ENCODE data around the gene CDA. TPM values are rescaled to one million over a fixed set of nuclear protein-coding genes. Genes with fewer than 3 reads are reported as not detected.

CDA gene
- total RNA-seq, 2 experiments from 2014 or later = not detected

DNA sequence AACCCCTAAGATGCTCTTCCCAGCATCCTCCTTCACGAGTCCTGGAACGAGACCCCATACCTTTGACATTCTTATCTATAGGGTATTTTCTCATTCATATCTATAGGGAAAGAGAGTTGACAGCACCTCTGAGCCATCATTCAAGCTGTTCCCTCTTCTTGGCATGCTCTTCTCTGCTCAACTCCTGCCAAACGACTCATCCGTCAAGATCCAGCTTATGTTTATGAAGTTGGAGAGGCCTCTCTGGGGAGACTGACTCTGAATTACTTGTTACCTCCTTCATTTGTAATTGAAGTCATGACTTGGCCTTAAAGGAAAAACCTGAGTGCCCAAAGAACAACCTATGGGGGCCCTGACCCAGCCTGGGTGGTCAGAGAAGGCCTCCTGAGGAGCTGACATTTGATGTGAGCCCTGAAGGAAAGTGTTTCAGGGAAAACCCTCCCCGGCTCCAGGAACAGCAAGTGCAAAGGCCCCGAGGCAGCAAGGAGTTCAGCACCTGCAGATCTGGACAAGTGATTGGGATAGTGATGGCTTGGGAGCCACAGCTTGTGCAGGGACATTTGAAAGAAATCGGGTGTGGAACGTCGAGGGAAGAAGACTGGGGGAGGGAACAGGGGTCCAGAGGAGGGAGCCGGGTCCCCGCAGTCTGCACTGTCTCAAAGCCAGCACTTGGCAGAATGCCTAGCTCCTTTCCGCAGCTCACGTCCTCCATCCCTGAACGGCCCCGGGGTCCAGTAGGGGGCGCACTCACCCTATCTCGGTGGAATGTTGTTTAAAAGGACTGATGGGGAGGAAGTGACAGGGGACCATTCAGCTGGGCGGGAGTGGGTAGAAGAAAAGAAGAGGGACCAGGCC, 14.0 kb upstream of the CDA start:
- H3K4me1 Mint-ChIP-seq = peaks cover 5% of the 10 kb centered on the region
- no peak overlapping the region for H3K4me3 Mint-ChIP-seq
- H3K9me3 Mint-ChIP-seq = peaks cover 5% of the 10 kb centered on the region
- no peak overlapping the region for H3K27ac Mint-ChIP-seq
- DNase-seq = peak; percentile 68
- H3K27me3 Mint-ChIP-seq = peaks cover 31% of the 10 kb centered on the region
- no peaks in the 10 kb centered on the region for H3K36me3 Mint-ChIP-seq

DNA sequence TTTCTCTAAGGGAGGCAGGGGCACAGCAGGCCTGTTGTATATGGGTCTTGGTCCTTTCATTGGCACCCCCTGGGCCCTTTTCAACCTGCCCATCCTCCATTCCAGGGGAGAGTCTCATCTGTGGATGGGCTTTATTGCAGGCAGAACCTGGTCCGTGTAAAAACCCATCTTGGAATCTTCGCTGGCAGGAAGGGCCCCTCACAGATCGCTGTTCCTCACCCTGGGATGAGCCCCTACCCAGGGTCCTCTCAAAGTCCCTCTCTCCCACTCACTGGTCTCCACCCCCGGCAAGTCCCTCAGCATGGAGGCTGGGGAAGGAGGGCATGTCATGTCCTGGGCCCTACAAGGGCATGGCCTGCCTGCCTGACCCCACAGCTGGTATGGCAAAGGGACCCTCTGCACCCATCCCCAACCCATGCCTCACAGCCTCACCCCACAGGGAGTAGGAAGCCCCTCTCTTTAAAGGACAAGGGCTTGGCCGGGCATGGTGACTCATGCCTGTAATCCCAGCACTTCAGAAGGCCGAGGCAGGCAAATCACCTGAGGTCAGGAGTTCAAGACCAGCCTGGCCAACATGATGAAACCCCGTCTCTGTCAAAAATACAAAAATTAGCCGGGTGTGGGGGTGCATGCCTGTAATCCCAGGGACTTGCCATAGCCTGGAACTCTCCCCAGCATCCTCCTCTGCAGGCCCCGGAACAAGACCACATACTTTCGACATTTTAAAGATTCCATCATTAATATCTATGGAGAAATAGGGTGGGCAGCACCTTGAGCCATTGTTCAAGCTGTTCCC, 13.2 kb upstream of the CDA start:
- Mint-ChIP-seq H3K4me3 (no peak overlapping the region), H3K27ac (no peak overlapping the region), H3K4me1 (peaks cover 5% of the 10 kb centered on the region), H3K36me3 (no peaks in the 10 kb centered on the region), H3K9me3 (peaks cover 5% of the 10 kb centered on the region), H3K27me3 (peaks cover 31% of the 10 kb centered on the region)
- DNase-seq = no peak

DNA sequence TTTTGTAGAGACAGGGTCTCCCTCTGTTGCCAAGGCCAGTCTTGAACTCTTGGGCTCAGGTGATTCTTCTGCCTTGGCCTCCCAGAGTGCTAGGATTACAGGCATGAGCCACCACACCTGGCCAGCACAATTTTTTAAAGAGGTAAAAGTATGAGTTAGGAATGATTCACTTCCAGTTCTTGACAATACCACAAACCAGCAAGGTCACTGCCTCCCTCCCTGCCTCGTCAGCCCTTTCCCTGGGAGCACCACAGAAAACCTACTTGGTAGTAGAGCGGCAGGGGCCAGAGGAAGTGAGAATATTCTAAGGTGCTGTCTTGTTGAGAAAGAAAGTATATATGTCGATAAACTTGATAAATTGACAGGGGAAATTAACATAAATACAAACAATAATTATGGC, 10.8 kb upstream of the CDA start:
- H3K9me3 Mint-ChIP-seq = no peaks in the 10 kb centered on the region
- H3K27me3 Mint-ChIP-seq = peaks cover 22% of the 10 kb centered on the region
- no peaks in the 10 kb centered on the region for H3K36me3 Mint-ChIP-seq
- H3K27ac Mint-ChIP-seq = no peak overlapping the region
- no peak overlapping the region for H3K4me3 Mint-ChIP-seq
- no peak for DNase-seq
- peaks cover 5% of the 10 kb centered on the region for H3K4me1 Mint-ChIP-seq

DNA sequence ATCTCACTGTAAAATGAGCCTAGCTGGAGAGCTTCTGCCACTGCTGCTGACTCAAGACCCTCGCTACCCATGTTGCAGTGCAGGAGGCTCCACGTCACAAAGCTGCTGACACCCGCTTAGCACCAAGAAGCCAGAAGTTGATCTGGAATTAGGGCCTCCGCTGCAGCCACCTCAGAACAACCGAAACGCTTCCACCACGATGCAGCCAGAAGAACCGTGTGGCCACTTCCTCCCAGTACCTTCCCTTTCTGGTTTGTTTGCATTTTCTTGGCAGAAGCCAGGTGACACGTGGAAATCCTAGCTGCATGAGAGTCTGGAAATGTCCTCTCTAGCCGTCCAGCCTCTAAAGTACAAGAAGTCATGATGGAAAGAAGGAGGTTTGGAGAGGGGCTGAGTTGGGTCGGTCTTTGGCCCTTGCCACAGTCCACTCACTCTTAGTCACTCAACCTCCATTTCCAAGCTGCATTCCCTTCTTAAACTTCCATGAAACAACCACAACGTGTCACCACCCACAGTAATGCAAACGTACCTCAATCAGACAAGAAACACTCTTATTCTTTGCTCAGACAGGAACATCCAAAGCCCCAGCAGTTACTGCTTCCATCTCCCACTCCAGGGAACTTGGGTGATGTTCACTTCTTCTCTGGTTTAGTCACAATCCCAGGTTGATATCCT, 10.0 kb upstream of the CDA start:
- H3K4me3 Mint-ChIP-seq = no peak overlapping the region
- DNase-seq = no peak
- H3K27me3 Mint-ChIP-seq = peaks cover 16% of the 10 kb centered on the region
- no peaks in the 10 kb centered on the region for H3K36me3 Mint-ChIP-seq
- H3K9me3 Mint-ChIP-seq = no peaks in the 10 kb centered on the region
- no peak overlapping the region for H3K27ac Mint-ChIP-seq
- H3K4me1 Mint-ChIP-seq = peaks cover 5% of the 10 kb centered on the region

DNA sequence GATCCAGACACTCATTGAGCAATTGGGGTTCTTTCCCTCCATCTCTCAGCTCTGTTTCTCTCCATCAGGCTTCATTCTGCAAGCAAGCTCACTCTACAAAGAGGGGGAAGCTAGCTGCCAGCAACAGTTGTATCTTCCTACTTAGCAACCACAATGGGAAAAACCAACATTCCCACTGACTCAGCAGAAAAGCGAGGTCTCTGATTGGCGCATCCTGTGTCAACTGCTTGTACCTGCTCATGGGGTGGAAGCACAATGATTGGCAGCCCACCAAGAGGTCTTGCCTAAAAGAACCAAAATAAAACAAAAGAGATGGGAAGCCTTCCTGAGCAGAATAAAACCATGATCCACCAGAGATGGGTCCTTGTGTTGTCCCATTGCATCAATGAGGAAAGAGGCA, 4.0 kb upstream of the CDA start:
- H3K4me3 Mint-ChIP-seq = no peak overlapping the region
- H3K27ac Mint-ChIP-seq = no peak overlapping the region
- no peak for DNase-seq
- peaks cover 5% of the 10 kb centered on the region for H3K4me1 Mint-ChIP-seq
- H3K27me3 Mint-ChIP-seq = peaks cover 40% of the 10 kb centered on the region
- no peaks in the 10 kb centered on the region for H3K36me3 Mint-ChIP-seq
- H3K9me3 Mint-ChIP-seq = no peaks in the 10 kb centered on the region

DNA sequence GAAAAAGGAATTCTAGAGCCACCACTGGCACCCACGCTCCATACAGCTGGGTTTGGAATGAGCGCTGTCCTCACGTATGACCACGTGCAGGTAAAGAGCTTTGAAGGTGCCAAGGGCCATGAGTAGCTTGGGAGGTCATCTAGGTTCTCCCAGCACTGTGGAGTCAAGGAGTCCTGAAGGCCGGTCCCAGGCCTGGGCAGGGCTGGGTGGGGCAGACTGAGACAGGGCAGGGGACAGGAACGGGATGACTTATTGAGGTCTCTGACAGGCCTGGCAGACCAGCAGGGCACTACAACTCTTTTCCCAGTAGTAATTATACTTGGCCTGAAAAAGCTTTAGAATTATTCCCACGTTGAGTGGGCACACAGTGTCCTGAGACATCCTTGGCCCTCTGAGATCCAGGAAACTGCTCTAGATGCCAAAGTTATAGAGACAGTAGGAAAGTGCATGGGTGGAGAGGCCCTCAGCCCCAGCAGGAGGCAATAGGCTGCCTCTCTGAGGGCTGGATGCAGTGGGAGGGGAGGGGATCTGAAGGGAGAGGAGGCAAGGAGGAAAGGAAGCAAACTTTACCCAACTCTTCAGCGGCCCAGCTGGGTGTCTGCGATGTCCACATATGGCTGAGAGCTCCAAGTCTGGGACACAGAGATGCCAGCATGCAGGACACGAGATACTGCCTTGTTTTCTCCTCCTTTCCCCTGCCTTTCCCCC, 1.8 kb upstream of the CDA start:
- Mint-ChIP-seq H3K4me3 (no peak overlapping the region), H3K36me3 (no peaks in the 10 kb centered on the region), H3K27me3 (peaks cover 62% of the 10 kb centered on the region), H3K27ac (no peak overlapping the region), H3K4me1 (peaks cover 5% of the 10 kb centered on the region), H3K9me3 (no peaks in the 10 kb centered on the region)
- DNase-seq = no peak

DNA sequence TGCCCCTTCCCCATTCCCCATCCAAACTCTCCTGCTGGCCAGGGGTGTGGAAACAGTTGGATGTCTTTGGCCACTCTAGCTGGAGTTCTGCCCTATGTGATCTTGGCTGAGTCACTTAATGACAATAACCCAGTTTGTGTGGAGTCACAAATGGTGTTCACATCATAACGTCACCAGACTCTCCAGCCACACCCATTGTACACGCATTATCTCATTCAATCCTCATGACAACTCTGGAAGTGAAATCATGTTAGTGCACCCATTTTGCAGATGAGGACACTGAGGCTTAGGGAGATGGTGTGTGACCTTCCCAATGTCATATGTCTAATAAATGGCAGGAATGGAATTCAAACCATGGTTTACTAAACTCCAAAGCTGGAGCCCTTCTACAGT, 1.2 kb upstream of the CDA start:
- Mint-ChIP-seq H3K27me3 (peaks cover 68% of the 10 kb centered on the region), H3K27ac (no peak overlapping the region), H3K9me3 (no peaks in the 10 kb centered on the region), H3K36me3 (no peaks in the 10 kb centered on the region), H3K4me1 (peaks cover 5% of the 10 kb centered on the region), H3K4me3 (no peak overlapping the region)
- DNase-seq = no peak

DNA sequence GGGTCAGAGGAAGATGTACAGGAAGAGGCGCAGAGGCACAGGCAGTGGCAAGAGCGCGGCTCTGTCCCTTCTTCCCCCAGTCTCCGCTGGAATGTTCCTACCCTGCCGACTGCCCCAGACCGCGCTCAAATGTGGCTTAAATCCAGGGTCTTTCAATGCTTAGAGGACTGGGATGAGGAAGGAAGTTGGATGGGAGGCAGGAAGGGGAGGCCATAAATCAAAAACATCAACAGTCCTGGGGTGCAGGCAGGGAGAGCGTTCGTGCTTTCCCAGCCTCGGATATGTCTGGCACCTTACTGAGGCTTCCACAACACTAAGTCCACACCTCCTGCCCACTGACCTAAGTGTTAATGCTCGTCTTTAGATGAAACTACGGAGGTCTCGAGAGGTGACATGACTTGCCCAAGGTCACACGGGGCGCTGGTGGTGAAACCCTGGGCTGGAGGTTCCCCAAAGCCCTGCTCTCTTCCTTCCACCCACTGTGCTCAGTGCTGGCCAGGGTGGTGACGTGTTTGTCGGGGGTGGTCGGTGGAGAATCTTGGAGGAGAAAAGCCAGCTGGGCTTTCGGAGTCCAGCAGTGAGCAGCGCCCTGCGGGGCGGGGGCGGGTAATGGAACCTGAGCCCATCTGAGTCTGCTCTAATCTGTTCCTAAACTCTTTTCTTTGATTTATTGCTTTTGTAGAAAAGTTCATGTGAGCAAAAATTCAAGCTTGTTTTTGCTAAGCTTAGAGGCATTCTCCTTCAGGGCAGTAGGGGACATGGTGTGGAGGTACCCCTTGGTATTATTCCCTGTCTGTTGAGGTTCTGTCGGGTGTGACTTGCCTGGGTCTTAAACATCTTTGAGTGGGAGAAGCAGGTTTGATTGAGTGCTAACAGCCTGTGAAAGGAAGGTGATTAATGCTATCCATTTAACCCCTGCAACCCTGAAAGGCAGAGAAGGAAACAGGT, 708 bp downstream of the CDA start:
- Mint-ChIP-seq H3K9me3 (no peaks in the 10 kb centered on the region), H3K27me3 (peaks cover 64% of the 10 kb centered on the region), H3K4me3 (no peak overlapping the region), H3K4me1 (peaks cover 5% of the 10 kb centered on the region), H3K27ac (no peak overlapping the region), H3K36me3 (no peaks in the 10 kb centered on the region)
- no peak for DNase-seq

DNA sequence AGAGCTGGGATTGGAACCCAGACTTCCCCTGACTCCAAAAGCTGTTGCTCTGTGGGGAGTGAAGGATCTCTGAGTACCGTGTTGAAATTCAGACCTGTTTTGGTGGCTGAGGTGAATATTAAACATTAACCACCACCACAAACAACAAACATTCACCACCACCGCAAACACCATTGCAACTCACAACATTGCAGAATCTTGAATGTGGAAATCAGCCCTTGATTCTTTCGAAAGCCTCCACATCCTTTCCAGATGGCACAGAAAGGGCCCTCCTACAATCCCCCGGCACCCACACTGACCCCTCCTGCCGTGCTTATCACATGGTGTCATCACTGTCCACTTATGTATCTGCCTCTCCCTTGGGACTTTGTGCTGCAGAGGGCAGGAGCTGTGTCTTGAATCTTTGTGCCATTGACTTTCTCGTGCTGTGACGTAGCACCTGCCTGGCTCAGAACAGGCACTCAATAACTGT, 1.4 kb downstream of the CDA start:
- no peak overlapping the region for H3K4me3 Mint-ChIP-seq
- H3K27me3 Mint-ChIP-seq = peaks cover 58% of the 10 kb centered on the region
- no peak for DNase-seq
- no peaks in the 10 kb centered on the region for H3K36me3 Mint-ChIP-seq
- peaks cover 5% of the 10 kb centered on the region for H3K4me1 Mint-ChIP-seq
- H3K9me3 Mint-ChIP-seq = no peaks in the 10 kb centered on the region
- H3K27ac Mint-ChIP-seq = no peak overlapping the region

DNA sequence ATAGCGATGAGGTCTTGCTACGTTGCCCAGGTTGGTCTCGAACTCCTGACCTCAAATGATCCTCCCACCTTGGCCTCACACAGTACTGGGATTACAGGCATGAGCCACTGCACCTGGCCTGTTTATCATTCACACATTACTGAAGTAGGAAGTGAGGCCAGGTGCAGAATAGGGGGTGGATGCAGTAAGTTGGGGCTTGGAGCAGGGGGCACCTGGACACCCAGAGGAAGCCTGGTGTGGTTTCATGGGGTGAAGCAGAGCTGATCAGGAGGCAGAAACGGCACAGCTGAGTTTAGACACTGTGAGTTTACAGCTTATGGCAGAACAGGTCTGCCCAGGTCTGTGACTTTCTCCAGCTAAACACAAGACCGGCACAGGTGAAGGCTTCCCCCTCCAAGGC, 4.9 kb downstream of the CDA start:
- DNase-seq = no peak
- Mint-ChIP-seq H3K9me3 (no peaks in the 10 kb centered on the region), H3K27me3 (peaks cover 39% of the 10 kb centered on the region), H3K27ac (no peak overlapping the region), H3K4me3 (no peak overlapping the region), H3K36me3 (no peaks in the 10 kb centered on the region), H3K4me1 (peaks cover 5% of the 10 kb centered on the region)

DNA sequence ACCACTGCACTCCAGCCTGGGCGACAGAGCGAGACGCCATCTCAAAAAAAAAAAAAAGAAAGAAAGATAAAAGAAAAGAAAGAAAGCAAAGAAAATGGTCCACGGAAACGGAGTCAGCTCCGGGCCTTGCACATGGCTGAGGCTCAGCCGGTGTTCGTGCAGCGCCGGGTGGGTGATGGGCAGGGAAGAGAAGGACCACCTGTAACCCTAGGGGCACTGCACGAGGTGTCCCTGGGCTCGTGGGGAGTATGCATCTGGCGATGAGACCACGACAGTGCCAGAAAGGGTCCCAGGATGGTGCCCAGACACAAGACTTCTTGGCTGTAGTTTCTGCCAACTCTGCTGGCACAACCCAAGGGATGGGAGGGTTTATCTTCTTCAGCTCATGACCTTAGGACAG, 5.8 kb downstream of the CDA start:
- Mint-ChIP-seq H3K27ac (no peak overlapping the region), H3K9me3 (no peaks in the 10 kb centered on the region), H3K36me3 (no peaks in the 10 kb centered on the region), H3K27me3 (peaks cover 29% of the 10 kb centered on the region), H3K4me3 (no peak overlapping the region), H3K4me1 (peaks cover 2% of the 10 kb centered on the region)
- DNase-seq = no peak

DNA sequence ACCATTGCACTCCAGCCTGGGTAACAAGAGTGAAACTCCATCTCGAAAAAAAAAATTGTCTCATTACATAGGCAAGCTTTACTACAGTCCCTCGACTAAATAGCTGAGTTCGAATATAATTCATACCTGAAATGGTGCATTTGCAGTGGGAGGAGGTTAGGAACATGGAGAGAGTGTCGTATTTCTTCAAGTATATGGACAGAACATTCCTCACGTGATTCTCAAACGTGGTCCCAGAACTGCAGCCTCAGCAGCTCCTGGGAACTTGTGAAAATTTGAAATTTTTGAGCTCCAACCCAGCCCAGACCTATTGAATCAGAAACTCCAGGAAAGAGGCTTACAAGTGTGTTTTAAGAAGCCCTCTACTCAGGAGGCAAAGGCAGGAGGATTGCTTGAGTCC, 7.2 kb downstream of the CDA start:
- Mint-ChIP-seq H3K27ac (no peak overlapping the region), H3K36me3 (no peaks in the 10 kb centered on the region), H3K4me1 (no peaks in the 10 kb centered on the region), H3K27me3 (peaks cover 16% of the 10 kb centered on the region), H3K4me3 (no peak overlapping the region), H3K9me3 (no peaks in the 10 kb centered on the region)
- DNase-seq = no peak

DNA sequence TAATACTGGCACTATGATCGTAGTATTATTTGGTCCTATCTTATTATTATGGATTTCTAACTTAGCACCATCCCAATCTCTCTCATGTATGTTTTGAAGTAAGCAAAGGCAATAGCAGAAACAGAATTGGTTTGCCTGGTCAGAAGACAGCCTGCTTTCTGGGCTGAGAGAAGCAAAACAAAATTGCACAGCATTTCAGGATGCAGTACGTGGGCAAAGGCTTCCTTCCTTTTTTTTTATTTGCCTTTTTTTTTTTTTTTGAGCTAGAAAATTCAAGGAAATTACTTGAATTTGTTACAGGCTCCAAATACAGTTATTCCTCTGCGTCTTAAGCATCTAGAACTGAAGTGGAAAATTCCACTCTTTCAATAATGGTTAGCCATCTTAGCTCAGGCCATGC, 8.8 kb downstream of the CDA start:
- Mint-ChIP-seq H3K36me3 (no peaks in the 10 kb centered on the region), H3K27ac (no peak overlapping the region), H3K4me3 (no peak overlapping the region), H3K27me3 (peaks cover under 1% of the 10 kb centered on the region), H3K4me1 (no peaks in the 10 kb centered on the region), H3K9me3 (no peaks in the 10 kb centered on the region)
- no peak for DNase-seq

DNA sequence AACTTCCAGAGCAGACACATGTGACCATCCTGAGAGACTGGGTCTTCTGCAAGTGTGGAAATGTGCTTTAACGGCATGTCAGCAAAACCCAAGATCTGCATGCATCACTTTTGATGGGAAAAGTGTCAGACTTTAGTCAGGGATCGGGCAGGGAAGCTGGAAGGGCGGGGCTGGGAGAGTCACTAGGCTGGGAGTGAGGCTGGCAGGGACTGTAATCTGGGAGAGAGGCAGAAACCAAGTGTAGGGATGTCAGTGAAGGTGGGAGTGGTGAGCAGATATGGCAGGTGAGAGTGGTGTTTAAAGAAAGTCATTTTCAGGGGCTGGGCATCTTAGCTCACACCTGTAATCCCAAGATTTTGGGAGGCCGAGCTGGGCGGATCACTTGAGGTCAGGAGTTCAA, 11.3 kb downstream of the CDA start:
- no peaks in the 10 kb centered on the region for H3K27me3 Mint-ChIP-seq
- no peak for DNase-seq
- no peaks in the 10 kb centered on the region for H3K36me3 Mint-ChIP-seq
- H3K27ac Mint-ChIP-seq = no peak overlapping the region
- no peak overlapping the region for H3K4me3 Mint-ChIP-seq
- H3K4me1 Mint-ChIP-seq = no peaks in the 10 kb centered on the region
- H3K9me3 Mint-ChIP-seq = no peaks in the 10 kb centered on the region

Data from activated naive CD8-positive, alpha-beta T cell treated with anti-CD3 and anti-CD28 coated beads for 36 hours (primary cell).